Measurements from ENCODE around the gene SELENOF.
"Not testable (repeated sequence)": the region's sequence is repeated elsewhere in the genome, so short reads cannot be mapped to it uniquely, and the experiment has no call there.

DNA sequence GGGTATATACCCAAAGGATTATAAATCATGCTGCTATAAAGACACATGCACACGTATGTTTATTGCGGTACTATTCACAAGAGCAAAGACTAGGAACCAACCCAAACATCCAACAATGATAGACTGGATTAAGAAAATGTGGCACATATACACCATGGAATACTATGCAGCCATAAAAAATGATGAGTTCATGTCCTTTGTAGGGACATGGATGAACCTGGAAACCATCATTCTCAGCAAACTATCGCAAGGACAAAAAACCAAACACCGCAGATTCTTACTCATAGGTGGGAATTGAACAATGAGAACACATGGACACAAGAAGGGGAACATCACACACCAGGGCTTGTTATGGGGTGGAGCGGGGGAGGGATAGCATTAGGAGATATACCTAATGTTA lies 94.0 kb downstream of the SELENOF start:
- TF ChIP-seq, protein P1, sequence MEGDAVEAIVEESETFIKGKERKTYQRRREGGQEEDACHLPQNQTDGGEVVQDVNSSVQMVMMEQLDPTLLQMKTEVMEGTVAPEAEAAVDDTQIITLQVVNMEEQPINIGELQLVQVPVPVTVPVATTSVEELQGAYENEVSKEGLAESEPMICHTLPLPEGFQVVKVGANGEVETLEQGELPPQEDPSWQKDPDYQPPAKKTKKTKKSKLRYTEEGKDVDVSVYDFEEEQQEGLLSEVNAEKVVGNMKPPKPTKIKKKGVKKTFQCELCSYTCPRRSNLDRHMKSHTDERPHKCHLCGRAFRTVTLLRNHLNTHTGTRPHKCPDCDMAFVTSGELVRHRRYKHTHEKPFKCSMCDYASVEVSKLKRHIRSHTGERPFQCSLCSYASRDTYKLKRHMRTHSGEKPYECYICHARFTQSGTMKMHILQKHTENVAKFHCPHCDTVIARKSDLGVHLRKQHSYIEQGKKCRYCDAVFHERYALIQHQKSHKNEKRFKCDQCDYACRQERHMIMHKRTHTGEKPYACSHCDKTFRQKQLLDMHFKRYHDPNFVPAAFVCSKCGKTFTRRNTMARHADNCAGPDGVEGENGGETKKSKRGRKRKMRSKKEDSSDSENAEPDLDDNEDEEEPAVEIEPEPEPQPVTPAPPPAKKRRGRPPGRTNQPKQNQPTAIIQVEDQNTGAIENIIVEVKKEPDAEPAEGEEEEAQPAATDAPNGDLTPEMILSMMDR (IDR thresholded peaks at IDR 0.05) = not testable (repeated sequence)
- TF ChIP-seq POLR2A (IDR thresholded peaks at IDR 0.05) = not testable (repeated sequence)
